ENCODE data around the gene GRK4.

DNA sequence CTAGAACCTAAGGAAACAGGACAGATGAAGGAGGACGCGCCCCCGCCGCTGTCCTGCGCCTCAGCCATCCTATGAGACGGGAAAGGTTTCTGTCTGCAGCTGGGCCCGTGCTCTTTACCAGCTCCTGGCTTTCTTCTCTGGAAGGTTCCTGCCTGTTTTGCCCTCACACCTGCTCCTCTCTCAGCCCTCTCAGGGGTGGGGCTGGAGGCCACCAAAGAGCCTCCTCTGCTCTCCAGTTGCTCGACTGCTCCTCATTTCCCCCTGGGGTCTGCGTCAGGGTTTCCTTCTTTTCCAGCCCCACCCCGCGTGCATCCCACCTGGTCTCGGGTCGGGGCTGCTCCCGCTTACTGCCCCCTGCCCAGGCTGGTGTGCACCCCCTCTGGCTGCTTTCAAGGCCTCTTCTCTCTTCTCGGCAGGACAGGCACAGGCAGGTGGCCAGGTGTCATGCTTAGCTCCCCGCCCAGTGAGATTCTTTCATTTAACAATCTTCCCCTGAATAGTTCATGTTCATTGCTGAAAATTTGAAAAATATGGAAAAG, 106.4 kb downstream of the GRK4 start:
- TF ChIP-seq, protein P1, sequence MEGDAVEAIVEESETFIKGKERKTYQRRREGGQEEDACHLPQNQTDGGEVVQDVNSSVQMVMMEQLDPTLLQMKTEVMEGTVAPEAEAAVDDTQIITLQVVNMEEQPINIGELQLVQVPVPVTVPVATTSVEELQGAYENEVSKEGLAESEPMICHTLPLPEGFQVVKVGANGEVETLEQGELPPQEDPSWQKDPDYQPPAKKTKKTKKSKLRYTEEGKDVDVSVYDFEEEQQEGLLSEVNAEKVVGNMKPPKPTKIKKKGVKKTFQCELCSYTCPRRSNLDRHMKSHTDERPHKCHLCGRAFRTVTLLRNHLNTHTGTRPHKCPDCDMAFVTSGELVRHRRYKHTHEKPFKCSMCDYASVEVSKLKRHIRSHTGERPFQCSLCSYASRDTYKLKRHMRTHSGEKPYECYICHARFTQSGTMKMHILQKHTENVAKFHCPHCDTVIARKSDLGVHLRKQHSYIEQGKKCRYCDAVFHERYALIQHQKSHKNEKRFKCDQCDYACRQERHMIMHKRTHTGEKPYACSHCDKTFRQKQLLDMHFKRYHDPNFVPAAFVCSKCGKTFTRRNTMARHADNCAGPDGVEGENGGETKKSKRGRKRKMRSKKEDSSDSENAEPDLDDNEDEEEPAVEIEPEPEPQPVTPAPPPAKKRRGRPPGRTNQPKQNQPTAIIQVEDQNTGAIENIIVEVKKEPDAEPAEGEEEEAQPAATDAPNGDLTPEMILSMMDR (IDR thresholded peaks at IDR 0.05 in 2 of 3, conservative IDR thresholded peaks at IDR 0.05 in 1 of 3; ENCODE audit: control insufficient read depth in 2 of 3, extremely low read depth in 1 of 3, insufficient read depth in 1 of 3, low read depth in 3 of 3, low read length in 3 of 3), result no peak
- TF ChIP-seq SIN3A (IDR thresholded peaks at IDR 0.05; ENCODE audit: low read depth, low read length), result no peak
- no peak for TF ChIP-seq GABPA (IDR thresholded peaks at IDR 0.05; ENCODE audit: low read depth)
- TF ChIP-seq BHLHE40 (IDR thresholded peaks at IDR 0.05; ENCODE audit: borderline replicate concordance in 1 of 2, low read depth in 2 of 2, low read length in 1 of 2), result no peak
- no peak for TF ChIP-seq CHD1 (IDR thresholded peaks at IDR 0.05; ENCODE audit: low read depth, low read length)
- no peak for TF ChIP-seq SMC3 (IDR thresholded peaks at IDR 0.05; ENCODE audit: borderline replicate concordance, low read length)
- TF ChIP-seq EP300 (IDR thresholded peaks at IDR 0.05; ENCODE audit: borderline replicate concordance in 1 of 2, control insufficient read depth in 1 of 2, low read depth in 2 of 2, low read length in 2 of 2), result no peak
- TF ChIP-seq, protein P2, sequence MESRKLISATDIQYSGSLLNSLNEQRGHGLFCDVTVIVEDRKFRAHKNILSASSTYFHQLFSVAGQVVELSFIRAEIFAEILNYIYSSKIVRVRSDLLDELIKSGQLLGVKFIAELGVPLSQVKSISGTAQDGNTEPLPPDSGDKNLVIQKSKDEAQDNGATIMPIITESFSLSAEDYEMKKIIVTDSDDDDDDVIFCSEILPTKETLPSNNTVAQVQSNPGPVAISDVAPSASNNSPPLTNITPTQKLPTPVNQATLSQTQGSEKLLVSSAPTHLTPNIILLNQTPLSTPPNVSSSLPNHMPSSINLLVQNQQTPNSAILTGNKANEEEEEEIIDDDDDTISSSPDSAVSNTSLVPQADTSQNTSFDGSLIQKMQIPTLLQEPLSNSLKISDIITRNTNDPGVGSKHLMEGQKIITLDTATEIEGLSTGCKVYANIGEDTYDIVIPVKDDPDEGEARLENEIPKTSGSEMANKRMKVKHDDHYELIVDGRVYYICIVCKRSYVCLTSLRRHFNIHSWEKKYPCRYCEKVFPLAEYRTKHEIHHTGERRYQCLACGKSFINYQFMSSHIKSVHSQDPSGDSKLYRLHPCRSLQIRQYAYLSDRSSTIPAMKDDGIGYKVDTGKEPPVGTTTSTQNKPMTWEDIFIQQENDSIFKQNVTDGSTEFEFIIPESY (IDR thresholded peaks at IDR 0.05), result no peak
- TF ChIP-seq, protein P3, sequence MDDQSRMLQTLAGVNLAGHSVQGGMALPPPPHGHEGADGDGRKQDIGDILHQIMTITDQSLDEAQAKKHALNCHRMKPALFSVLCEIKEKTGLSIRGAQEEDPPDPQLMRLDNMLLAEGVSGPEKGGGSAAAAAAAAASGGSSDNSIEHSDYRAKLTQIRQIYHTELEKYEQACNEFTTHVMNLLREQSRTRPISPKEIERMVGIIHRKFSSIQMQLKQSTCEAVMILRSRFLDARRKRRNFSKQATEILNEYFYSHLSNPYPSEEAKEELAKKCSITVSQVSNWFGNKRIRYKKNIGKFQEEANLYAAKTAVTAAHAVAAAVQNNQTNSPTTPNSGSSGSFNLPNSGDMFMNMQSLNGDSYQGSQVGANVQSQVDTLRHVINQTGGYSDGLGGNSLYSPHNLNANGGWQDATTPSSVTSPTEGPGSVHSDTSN (IDR thresholded peaks at IDR 0.05; ENCODE audit: insufficient replicate concordance, low read depth, low read length), result no peak
- TF ChIP-seq RAD21 (IDR thresholded peaks at IDR 0.05; ENCODE audit: insufficient read depth, low read depth, low read length), result no peak
- no peak for TF ChIP-seq ZNF24 (IDR thresholded peaks at IDR 0.05)
- TF ChIP-seq POLR2AphosphoS5 (IDR thresholded peaks at IDR 0.05; ENCODE audit: low read length), result no peak
- TF ChIP-seq TARDBP (IDR thresholded peaks at IDR 0.05; ENCODE audit: borderline replicate concordance), result no peak
- no peak for TF ChIP-seq E2F4 (IDR thresholded peaks at IDR 0.05; ENCODE audit: low read depth, low read length)
